MM.1S (cell line): ENCODE measurements around the gene NAA80.
A peak's percentile ranks its signal among the peaks of the same experiment; 100 is the strongest.

Experiments
- DNase-seq: peaks from one replicate; pipeline ENCODE4 v3.0.0-alpha.2; 2015
- H2AFZ ChIP-seq: fragments of 300-600 bp; sonication (generic); 2 replicates; pipeline ENCODE4 v1.6.0; 2016; ENCODE audit warnings: antibody characterized with exemption, low read length
- H3F3A ChIP-seq: fragments of 300-600 bp; sonication (generic); 2 replicates; pipeline ENCODE4 v1.6.1; 2016; ENCODE audit warnings: mild to moderate bottlenecking, antibody characterized with exemption, low read length, moderate library complexity, mixed read lengths; ENCODE audit not compliant: insufficient read depth
- H3K27ac ChIP-seq: fragments of 300-600 bp; sonication (generic); 2 replicates; pipeline ENCODE4 v1.5.1; 2016; ENCODE audit warnings: mild to moderate bottlenecking, low read length
- H3K27me3 ChIP-seq: fragments of 300-600 bp; sonication (generic); replicated peaks from 2 replicates; pipeline ENCODE4 v1.6.0; 2016; ENCODE audit warnings: low read length; ENCODE audit not compliant: insufficient read depth
- H3K36me3 ChIP-seq: fragments of 300-600 bp; sonication (generic); replicated peaks from 2 replicates; pipeline ENCODE4 v1.6.1; 2016; ENCODE audit warnings: mild to moderate bottlenecking, low read length, mixed read lengths; ENCODE audit not compliant: insufficient read depth
- H3K4me1 ChIP-seq: fragments of 300-600 bp; sonication (generic); 2 replicates; pipeline ENCODE4 v1.6.1; 2016; ENCODE audit warnings: low read length, mixed read lengths
- H3K4me2 ChIP-seq: fragments of 300-600 bp; sonication (generic); 2 replicates; pipeline ENCODE4 v1.6.0; 2016; ENCODE audit warnings: low read depth, low read length
- H3K4me3 ChIP-seq: fragments of 300-600 bp; sonication (generic); 2 replicates; pipeline ENCODE4 v1.5.1; 2016; ENCODE audit warnings: low read length, mixed read lengths
- H3K79me2 ChIP-seq: fragments of 300-600 bp; sonication (generic); 2 replicates; pipeline ENCODE4 v1.6.1; 2016; ENCODE audit warnings: mixed run types, low read length, mixed read lengths
- H3K9ac ChIP-seq: fragments of 300-600 bp; sonication (generic); 2 replicates; pipeline ENCODE4 v1.6.1; 2016; ENCODE audit warnings: low read length, mixed read lengths
- H3K9me2 ChIP-seq: fragments of 300-600 bp; sonication (generic); replicated peaks from 2 replicates; pipeline ENCODE4 v1.6.1; 2016; ENCODE audit warnings: mild to moderate bottlenecking, low read length, mixed read lengths; ENCODE audit not compliant: insufficient read depth
- H3K9me3 ChIP-seq: fragments of 300-600 bp; sonication (generic); replicated peaks from 2 replicates; pipeline ENCODE4 v1.6.1; 2016; ENCODE audit warnings: mild to moderate bottlenecking, low read length, mixed read lengths; ENCODE audit not compliant: insufficient read depth
- H4K20me1 ChIP-seq: fragments of 300-600 bp; sonication (generic); 2 replicates; pipeline ENCODE4 v1.6.1; 2016; ENCODE audit warnings: mild to moderate bottlenecking, low read length, moderate library complexity, mixed read lengths; ENCODE audit not compliant: insufficient read depth
- EZH2 ChIP-seq: fragments of 300-600 bp; sonication (generic); optimal IDR thresholded peaks from 2 replicates; pipeline ENCODE3; 2017; ENCODE audit warnings: low read depth, mild to moderate bottlenecking, antibody characterized with exemption, low read length, mixed read lengths
- EZH2phosphoT487 ChIP-seq: fragments of 300-600 bp; sonication (generic); IDR thresholded peaks from 2 replicates; pipeline ENCODE4 v1.6.1; 2018; ENCODE audit warnings: antibody characterized with exemption, low read length
- TF ChIP-seq, protein P1 (sequence below): fragments of 300-600 bp; sonication (generic); IDR thresholded peaks from 2 replicates; pipeline ENCODE4 v1.5.1; 2016; ENCODE audit warnings: antibody characterized with exemption, low read length, mixed read lengths

Gene NAA80

GRCh38 chr3:50294089-50294488 is 5.1 kb downstream of the NAA80 start:
- no peak for DNase-seq
- Histone ChIP-seq H3K27ac (no peak overlapping the region), H3K27me3 (no peaks in the 10 kb centered on the region), H3K4me2 (no peak overlapping the region), H3K9ac (no peak overlapping the region), H3K9me2 (no peaks in the 10 kb centered on the region), H3K79me2 (peaks cover 39% of the 10 kb centered on the region), H3K36me3 (peaks cover 8% of the 10 kb centered on the region), H4K20me1 (no peaks in the 10 kb centered on the region), H3K9me3 (no peaks in the 10 kb centered on the region), H3K4me3 (no peak overlapping the region), H2AFZ (no peak overlapping the region), H3K4me1 (peaks cover 11% of the 10 kb centered on the region), H3F3A (peaks cover 4% of the 10 kb centered on the region; the same call in 1 of the 2 replicates)
- TF ChIP-seq, protein P1, sequence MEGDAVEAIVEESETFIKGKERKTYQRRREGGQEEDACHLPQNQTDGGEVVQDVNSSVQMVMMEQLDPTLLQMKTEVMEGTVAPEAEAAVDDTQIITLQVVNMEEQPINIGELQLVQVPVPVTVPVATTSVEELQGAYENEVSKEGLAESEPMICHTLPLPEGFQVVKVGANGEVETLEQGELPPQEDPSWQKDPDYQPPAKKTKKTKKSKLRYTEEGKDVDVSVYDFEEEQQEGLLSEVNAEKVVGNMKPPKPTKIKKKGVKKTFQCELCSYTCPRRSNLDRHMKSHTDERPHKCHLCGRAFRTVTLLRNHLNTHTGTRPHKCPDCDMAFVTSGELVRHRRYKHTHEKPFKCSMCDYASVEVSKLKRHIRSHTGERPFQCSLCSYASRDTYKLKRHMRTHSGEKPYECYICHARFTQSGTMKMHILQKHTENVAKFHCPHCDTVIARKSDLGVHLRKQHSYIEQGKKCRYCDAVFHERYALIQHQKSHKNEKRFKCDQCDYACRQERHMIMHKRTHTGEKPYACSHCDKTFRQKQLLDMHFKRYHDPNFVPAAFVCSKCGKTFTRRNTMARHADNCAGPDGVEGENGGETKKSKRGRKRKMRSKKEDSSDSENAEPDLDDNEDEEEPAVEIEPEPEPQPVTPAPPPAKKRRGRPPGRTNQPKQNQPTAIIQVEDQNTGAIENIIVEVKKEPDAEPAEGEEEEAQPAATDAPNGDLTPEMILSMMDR, result no peak
- no peak for TF ChIP-seq EZH2
- TF ChIP-seq EZH2phosphoT487, result no peak

DNA sequence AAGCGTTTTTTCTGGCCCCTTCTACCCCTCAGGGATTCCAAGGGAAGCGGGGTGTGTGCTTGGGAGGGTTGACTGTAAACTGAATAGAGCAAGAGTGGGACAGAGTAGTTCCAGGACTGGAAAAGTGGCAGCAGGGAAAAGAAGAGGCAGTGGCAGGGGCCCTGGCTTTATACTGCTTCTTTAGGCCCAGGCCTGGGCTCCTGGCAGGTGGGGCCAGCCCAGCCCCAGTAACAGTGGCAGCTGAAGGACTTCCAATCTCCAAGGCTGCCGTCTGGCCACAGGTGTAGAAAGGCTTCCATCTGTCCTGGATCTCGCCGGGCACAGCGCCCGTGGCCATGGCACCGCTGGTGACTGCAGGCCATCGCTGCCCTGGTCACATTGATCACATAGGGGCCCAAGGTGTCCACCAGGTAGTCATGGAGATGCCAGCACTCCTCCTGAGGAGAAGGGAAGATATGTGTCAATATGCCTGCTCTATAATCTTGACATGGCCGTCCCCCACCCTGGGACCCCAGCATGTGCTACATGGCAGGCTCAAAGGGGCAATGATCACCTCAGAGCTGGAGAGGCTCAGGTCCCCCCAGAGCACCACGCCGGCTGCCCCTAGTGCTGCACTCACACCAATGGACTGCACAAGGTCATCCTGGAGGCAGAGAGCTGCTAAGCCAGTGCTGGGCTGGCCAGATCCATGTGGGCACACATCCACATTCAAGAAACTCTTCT is 6.0 kb downstream of the NAA80 start:
- H3K36me3 ChIP-seq, result peaks cover 12% of the 10 kb centered on the region
- H3F3A ChIP-seq, result no peaks in the 10 kb centered on the region
- TF ChIP-seq EZH2phosphoT487 (no peak), EZH2 (no peak)
- TF ChIP-seq, protein P1, result no peak
- H3K27ac ChIP-seq, result no peak overlapping the region
- H3K9me3 ChIP-seq, result no peaks in the 10 kb centered on the region
- peaks cover 40% of the 10 kb centered on the region for H3K79me2 ChIP-seq
- H3K4me1 ChIP-seq, result peaks cover 7% of the 10 kb centered on the region
- peak overlapping the region; percentile 61 for H2AFZ ChIP-seq
- H3K9me2 ChIP-seq, result no peaks in the 10 kb centered on the region
- no peak for DNase-seq
- no peaks in the 10 kb centered on the region for H3K27me3 ChIP-seq
- no peaks in the 10 kb centered on the region for H4K20me1 ChIP-seq
- H3K4me3 ChIP-seq, result peak overlapping the region; percentile 65
- peak overlapping the region; percentile 97 for H3K4me2 ChIP-seq
- H3K9ac ChIP-seq, result peak overlapping the region; percentile 65; the same call in 1 of the 2 replicates

- Histone ChIP-seq H3K9ac (peak within 1 kb of the TSS; percentile 95), H3K9me3 (no peaks in the 10 kb centered on the region), H3K4me3 (peak within 1 kb of the TSS; percentile 100), H3K9me2 (no peaks in the 10 kb centered on the region), H3K4me1 (peaks cover 5% of the 10 kb centered on the region; the same call in 1 of the 2 replicates), H3F3A (no peaks in the 10 kb centered on the region), H3K27ac (peak within 1 kb of the TSS; percentile 38; the same call in 1 of the 2 replicates), H3K27me3 (no peaks in the 10 kb centered on the region), H3K4me2 (peak within 1 kb of the TSS; percentile 97), H3K36me3 (peaks cover 15% of the 10 kb centered on the region), H3K79me2 (peaks cover 40% of the 10 kb centered on the region), H2AFZ (peak within 1 kb of the TSS; percentile 82), H4K20me1 (no peaks in the 10 kb centered on the region)
- TF ChIP-seq EZH2 (no peak), EZH2phosphoT487 (no peak)
- TF ChIP-seq, protein P1, result no peak
- peak; percentile 99 for DNase-seq
Measured at GRCh38 chr3:50292159-50293078, 6.8 kb downstream of the NAA80 start, which contains the start of gene IFRD2. IFRD2 (minus strand) TSS chr3:50292429; CDS start chr3:50292274, 155 bp downstream.
